NCI-H82 (cell line): ENCODE measurements around the gene TWNK.

Experiments used
- DNase-seq: peaks from one replicate; lab custom pipeline; 2025; lab: John Stamatoyannopoulos, UW

The TWNK gene

DNA sequence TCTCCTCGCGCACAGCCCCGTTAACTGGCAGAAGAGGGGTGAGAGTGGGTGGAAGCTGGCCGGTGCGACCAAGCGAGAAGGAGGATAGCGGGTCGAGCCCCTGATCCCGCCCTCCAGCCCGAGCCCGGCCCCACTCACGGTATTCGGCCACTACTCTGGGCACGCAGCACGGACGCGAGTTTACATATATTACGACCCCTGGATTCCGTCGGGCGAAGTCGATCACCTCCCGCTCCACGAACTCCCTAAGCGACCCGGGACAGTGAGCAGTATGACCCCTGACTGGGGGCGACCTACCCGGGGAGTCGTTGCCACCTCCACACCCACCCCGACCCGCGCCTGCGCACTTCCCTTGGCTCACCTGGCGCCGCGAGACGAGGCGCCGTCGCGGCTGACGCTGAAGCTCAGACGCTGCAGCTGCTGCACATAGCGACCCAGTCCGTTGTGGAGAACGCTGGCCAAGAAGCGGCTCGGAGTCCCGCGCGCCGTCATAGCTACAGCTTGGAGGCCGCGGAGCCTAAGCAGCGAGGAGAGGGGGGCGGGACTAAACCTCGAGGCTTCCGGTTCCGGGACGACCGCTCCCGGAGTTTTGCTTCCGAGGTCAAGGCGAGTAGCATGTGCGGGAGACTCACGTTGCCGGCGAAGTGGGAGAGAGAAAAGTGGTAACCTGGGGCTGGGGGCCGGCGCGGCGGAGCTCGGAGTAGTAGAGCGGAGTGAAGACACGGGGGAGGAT is at the start of gene TWNK, which contains the start of gene MRPL43:
Gene TWNK, plus strand, starts transcription at position 592 of the 733 bp plus-strand sequence. CDS start 668 bp downstream, outside the sequence.
Gene MRPL43, minus strand, starts transcription at position 546 of the 733 bp plus-strand sequence. Its CDS starts 54 bp downstream, at position 492.
- DNase-seq = peak; percentile 85

DNA sequence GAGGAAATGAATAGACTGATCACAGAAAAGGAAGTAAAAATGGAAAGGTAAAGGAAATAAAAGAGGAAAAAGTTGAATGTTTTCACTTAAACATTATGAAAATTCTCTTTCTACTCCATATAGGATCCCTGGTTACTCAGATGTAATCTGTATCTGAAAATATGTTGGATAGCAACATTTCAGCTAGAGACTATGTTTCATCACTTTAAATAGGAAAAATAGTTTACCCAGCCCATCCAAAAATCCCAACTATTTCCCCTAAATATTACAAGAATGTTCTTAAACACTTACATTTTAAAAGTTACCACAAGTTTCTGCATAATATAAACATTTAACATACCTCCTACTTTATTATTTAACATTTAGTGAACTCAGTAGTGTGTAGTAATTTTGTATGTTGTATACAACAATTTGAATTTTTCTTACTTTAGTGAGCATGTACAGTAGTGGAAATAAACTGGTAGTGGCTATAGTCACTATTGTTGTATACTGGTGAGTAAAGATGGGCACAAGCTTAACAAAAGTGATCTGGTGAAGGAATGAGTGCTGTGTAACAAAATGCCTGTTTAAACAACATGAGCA is 47.5 kb upstream of the TWNK start:
- DNase-seq = no peak

DNA sequence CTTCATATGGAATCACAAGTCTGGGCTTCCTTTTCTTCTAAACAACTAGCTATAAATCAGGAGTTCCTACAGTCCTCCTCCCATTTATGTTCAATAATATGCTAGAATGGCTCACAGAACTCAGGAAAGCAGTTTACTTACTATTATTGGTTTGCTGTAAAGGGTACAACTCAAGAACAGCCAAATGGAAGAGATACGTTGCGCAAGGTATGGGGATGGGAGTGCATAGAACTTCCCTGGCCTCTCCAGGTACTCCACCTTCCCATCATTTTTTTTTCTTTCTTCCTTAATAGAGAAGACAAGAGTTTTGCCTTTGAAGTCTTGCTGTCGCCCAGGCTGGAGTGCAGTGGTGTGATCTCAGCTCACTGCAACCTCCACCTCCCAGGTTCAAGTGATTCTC is 45.1 kb upstream of the TWNK start:
- DNase-seq = no peak

DNA sequence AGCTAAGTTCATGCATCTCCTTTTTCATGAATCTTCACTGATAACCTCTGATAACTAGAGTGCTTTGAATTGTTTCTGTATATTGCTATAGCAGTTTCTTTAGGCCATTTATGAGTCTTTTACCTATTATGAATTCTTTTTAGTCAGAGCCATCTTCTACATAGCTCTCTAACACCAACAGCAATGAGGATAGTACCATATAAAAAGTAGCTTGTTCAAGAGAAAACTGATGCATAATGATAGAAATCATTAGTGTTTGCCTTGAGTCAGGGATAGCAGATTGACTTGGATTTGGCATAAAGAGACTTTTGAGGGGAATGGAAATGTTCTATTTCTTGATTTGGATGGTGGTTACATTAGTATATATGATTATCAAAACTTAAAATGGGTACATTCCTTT is 43.8 kb upstream of the TWNK start:
- DNase-seq = no peak

DNA sequence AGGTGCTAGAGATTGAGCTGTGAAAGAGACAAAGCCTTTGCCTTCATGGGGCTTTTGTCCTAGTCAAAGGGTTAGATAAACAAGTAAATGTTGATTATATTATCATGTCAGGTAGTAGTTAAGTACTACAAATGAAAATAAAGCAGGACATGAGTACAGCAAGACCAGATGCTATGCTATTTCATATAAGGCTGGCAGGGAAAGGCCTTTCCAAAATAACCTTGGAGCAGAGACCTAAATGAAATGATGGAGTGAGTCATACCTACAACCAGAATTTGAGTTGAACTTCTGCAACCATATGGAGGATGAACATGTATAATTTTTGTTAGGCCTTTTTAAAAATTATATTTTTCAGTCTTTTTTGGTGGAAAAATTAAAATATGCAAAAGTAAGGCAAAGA is 41.6 kb upstream of the TWNK start:
- no peak for DNase-seq

DNA sequence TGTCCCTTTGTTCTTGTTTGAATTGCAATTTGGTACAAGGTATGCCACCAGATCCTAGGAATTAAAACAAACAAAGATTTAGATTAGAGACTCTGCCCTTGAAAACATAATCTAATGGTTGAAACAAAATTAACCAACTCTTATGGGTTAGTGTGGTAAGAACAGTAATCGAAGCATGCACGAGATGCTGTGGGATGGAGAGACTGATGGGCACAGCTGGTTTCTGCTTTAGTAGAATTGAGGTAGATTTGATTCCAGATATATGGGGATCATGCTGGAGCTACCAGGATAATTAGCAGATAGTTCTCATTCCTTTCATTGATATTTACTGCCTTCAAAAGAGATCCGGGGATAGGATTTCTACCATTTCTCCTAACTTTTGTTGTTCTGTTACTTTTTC is 38.4 kb upstream of the TWNK start:
- DNase-seq = no peak

DNA sequence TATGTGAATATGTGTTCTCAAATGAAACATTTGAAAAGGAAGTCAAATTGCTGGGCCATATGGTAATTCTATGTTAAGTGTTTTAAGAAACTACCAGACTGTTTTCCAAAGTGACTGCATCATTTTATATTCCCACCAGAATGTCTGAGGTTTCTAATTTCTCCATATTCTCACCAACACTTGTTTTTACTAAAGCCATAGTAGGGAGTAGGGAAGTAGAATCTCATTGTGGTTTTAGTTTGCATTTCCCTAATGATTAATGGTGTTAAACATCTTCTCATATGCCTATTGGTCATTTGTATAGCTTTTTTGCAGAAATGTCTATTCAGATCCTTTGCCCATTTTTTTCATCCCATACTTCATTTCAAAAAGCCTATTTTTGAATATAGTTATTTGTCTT is 27.1 kb upstream of the TWNK start:
- DNase-seq = no peak

DNA sequence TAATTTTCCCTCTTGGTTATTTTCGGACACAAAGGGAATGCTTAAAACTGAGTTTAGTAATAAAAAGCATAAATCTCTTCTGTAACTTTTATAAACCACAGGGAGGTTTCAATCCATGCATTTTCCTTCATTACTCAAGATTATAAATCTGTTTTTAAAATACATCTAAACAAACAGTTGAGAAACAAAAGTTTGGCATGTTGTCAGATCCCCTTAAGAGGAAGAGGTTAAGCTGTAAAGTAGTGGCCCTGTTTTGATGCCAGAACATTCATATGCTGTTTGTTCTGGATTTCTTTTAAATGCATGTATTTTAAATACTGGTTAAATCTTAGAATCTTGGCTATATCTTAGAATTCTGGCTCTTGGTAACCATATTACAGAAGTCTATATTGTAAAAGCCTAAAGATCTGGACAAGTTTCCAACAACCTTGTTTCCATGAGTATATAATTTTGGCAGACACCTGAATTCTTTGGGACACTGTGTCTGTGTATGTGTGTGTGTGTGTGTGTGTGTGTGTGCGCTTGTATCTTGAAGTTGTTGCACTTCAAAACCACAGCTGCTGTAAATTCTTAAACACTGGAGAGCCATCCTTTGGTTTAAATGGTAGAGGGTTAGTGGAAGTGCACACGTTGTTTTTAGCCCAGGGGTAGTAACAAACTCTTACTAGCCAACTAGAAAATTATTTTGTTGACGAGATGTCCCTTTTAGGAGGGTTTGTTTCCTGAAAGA is 24.8 kb upstream of the TWNK start:
- DNase-seq = no peak

DNA sequence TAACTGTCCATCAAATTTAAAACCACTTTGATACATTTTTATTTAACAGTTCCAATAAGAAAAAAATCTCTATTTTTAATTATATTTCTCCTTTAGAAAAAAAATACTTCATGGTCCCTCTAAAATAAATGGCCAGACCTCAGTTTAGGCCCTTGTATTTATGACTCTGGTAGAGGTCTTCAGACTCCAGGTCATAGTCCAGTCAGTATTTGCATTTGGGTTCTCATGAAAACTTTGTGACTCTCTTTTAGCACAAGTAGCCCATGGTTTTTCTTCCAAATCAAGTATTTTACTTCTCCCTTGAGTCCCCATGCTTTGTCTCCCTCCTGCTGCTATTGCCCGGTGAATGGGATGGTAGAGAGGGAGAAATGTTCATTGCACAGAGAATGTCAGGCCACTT is 23.5 kb upstream of the TWNK start:
- no peak for DNase-seq

DNA sequence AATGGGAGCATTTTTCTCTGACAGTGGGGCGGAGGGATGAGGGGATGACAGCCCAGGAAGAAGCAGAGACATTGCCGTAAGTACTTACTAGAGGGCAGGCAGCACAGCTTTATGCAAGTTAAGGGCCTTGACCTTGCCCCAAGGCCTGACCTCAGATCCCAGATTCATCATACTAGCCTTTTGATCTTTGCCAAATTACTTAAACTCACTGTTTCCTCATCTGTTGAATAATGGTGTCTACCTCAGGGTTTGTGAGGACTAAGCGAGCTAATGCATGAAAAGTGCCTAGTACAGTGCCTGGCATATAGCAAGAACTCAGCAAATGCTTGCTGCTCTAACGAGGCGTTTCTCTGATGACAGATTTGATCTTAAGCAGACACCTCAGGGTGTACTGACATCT is 21.5 kb upstream of the TWNK start:
- no peak for DNase-seq

DNA sequence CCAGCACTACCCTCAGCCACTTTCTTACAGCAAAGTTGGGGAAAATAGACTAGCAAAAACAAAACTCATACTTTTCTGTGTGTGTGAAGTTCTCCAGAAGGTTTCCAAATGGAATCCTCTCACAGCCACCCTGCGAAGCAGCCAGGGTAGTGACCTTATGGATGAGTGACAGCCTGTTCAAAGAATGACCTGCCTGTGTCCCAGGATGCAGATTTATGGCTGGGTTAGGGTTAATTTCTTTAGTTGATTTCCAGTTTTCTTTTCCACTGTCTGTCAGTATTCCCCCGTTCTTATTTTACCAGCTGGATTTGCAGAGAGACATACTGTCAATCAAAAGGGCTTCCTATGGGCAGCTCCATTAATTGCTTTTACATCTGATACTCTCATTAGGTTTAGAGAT is 20.5 kb upstream of the TWNK start:
- DNase-seq = no peak

DNA sequence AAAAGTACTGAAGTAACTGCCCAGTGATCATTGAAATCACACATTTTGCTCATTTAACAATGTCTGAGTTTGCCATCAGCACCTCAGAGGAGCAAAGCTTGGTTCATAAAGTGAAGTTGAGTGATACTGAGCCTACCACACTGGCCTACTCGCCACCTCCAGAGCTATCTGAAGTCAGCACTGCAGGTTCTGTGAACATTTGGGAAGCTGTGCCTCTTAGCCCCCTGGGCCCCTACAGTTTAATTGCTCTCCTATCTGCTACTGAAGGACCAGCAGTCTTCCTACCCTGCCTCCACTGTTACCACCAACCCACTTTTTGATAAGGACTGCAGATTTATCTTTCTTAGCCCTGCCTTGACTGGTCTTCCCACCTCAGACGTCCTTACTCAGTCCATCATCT is 20.0 kb upstream of the TWNK start:
- DNase-seq = no peak

DNA sequence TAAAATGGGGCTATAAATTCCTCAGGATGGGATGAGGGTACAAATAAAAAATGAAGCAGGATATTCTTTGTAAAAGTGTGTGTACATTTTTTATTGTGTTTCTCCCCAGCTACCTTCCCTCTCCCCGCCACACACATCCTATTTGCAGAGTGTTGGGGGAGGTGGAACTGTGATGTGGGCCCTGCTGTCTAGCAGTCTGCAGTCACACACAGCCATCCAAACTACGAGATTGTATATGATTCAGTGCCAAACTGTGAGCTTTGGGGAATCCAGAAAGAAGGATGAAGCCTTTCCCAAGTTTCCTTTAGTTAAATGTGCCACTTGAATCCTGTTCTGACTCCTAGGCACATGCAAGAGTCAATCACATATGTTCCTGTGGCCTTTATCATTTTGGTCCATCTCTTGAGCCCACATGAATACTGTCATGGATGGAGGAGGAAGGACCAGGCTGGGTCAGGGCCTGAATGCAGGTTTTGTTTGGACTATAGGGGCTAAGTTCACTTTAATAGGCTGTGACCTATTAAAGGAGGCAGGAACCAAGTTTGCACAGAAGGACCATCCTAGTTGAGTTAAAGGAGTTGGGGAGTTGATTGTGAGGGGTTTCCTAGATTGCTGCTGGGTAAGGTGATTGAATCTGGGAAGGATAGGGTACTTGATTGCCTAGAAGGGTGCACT is 19.1 kb upstream of the TWNK start:
- no peak for DNase-seq

DNA sequence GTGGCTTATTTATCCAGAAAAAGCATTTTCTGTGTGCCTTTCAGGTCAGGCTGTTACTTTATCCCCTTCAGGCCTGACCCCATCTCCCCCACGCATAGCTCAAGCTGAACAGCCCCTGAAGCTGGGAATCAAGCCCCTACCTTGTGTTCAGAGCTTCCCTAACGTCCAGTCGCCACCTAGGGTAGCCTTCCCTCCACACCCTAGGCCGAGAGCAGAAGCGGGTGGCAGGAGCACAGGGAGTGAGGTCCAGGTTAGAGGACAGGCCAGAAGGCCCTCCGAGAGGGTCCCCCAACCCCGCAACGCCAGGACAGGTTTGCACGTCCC is 18.5 kb upstream of the TWNK start:
- no peak for DNase-seq

DNA sequence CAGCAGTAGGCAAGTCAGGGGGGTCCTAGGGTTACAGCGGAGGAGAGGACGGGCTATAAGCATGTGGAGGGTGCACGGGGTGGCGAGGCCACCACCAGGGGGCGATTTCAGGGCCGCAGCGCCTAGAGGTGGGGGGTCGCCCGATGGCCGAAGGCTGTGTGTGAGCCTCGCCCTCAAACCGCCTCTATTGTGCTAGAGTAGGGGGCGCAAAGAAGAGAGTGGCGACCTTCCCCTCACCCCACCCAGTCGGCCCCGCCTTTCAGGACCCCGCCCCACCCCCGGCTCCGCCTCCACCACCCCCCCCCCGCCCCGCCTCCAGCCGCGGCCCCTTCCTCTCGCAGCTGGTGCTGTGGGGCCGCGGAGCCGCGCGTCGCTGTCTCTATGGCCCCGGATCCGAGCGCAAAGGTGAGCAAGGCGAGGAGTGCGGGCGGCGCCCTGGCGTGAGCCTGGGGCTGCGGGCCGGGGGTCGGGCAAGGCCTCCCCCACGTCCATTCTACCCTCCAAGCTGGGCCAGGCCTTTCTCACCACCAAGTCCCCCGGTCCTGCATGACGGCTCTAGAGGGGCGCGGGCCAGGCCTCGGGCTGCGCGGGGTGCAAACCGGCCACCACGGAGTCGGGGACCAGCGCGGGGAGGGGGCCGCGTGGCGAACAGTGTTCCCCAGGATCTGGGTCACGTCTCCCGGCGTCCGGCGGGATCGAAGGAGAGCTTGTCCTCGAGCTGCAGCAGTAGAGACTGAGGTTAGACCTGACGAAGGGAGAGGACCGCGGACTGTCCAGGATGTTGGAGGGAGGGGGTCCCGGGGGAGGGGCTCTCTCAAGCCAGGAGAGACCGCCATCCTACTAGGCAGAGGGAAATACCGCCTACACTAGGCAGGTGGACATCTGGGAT is 17.9 kb upstream of the TWNK start, which contains the start of gene SEMA4G:
Gene SEMA4G, plus strand, starts transcription at position 318 of the 889 bp plus-strand sequence. CDS start 3,409 bp downstream, outside the sequence.
- DNase-seq = peak; percentile 82

DNA sequence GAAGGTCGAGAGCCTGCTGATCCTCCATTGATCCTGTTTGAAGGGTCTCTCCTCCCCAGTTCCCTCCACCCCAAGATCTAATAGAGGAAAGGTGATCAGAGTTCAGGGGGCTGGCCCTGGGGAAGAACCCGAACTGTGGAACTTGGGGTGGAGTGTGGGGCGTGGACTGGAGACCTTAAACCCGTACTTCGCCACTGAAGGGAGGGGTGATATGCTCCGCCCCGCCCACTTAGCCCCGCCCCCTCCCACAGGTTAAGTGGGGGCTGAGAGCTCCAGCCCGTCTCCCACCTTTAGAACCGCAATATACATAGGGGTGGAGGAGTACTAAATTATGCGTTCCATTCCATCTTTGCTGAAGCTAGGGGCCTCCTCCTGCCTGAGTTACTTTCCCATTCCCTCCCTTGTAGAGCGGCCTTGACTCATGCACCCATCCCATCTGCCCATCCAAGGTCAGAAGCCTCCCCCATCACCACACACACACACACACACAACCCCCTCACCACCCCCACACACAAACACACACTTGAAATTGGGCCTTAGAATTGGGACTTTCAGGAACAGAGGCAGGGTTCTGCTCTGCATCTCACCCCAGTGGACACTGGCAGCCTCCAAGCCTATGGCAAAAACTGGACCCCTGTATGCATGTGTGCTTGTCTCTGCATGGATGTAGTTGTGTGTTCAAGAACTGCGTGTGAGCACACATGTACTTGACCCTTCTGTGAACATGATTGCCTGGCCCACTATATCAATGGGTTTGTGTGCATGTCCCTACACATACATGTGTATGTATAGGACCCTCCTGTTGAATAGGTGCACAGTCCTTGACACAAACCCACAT is 17.0 kb upstream of the TWNK start:
- peak; percentile 53 for DNase-seq

DNA sequence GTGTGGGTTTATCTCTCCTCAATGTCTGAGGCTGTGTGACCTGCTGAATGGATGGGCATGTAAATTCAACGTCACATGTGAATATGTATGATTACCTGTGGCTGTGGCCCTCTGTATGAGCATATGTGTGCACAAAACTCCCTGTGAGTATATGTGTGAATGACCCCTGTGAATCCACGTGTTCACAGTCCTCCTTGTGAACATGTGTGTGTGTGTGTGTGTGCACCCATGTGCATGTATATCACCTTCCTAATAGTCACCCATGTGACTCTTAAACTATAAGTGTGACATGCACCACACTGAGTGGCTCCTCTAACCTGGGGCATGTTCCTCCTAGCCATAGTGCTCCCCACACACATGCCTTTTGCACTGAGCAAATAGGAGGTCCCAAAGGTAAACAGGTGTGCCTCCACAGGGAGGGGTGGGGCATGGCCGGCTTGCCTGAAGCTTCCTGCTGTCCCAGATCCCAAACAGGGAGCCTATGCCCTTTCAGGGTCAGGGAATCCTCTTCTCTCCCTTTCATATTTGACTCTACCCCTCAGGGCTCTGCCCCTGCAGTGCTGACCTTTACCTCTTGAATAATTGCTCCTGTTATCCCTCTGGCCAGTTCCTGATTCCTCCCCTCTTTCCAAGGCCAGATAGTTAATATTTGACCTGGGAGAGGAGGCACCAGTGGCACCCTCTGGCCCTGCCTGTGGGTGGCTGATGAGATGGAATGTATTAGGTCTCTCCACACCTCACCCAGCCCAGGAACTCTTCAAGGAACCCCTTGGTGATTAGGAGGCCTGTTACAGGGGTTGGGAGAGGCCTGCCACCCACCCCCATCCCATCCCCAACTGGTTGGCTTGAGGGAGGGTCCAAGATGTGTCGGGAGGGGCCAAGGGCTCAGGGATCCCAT is 16.2 kb upstream of the TWNK start:
- DNase-seq = no peak

DNA sequence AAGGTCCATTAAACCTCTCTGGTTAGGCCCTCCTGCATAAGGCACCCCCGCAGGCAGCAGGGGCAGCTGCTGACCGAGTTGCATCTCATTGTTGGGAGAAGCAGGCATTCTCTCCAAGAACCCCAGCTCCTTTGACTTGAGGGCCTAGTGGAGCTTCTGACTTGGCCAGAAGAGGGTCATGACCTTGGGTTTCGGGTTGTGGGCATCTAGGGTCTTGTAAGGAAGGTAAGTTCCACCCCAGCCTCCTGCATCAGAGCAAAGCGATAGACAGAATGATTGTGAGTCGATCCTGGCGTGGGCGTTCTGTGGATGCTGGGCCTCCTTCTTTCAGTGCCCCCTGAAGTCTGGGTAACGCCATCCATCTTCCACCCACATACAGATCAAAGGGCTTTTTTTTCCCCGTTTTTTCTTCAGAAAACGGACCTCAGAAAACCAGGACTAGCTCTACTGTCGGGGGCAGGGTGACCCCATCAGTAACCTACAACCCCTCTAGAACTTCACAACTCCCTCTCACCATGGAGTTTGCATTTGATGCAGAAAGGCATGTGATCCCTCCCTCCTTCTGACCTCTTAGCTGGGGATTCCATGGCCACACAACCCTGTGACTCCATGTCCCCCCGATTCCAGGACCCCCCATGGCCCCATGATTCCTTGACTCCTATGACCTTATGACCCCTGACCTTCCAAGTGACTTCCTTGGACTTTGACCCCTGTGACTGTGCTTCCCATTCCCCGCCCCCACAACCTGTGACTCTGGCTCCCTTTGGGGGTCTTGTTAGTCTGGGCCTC is 15.0 kb upstream of the TWNK start:
- DNase-seq = no peak
